ENCODE measurements around the gene SLC34A3. TPM values are rescaled to one million over a fixed set of nuclear protein-coding genes. Genes with fewer than 3 reads are reported as not detected.

Gene SLC34A3
- total RNA-seq, 1 donor from 2014 or later, result not detected

- Mint-ChIP-seq H3K27me3 (ENCODE audit: unreplicated experiment) (no peaks in the 10 kb centered on the region), H3K36me3 (ENCODE audit: unreplicated experiment) (no peaks in the 10 kb centered on the region), H3K4me1 (ENCODE audit: unreplicated experiment) (peaks cover 4% of the 10 kb centered on the region), H3K9me3 (ENCODE audit: unreplicated experiment) (no peaks in the 10 kb centered on the region), H3K27ac (ENCODE audit: unreplicated experiment) (no peak overlapping the region), H3K4me3 (ENCODE audit: unreplicated experiment) (no peak overlapping the region)
- TF ChIP-seq CTCF (IDR thresholded peaks at IDR 0.05), result no peak
- DNase-seq (ENCODE audit: extremely low spot score, unreplicated experiment), result no peak
These were observed 597 bp upstream of the SLC34A3 start for GRCh38 chr9:137229903-137230704.

- TF ChIP-seq CTCF (IDR thresholded peaks at IDR 0.05), result no peak
- Mint-ChIP-seq H3K27ac (ENCODE audit: unreplicated experiment) (no peak overlapping the region), H3K4me3 (ENCODE audit: unreplicated experiment) (no peak overlapping the region), H3K27me3 (ENCODE audit: unreplicated experiment) (no peaks in the 10 kb centered on the region), H3K36me3 (ENCODE audit: unreplicated experiment) (no peaks in the 10 kb centered on the region), H3K9me3 (ENCODE audit: unreplicated experiment) (no peaks in the 10 kb centered on the region), H3K4me1 (ENCODE audit: unreplicated experiment) (peaks cover 4% of the 10 kb centered on the region)
- DNase-seq (ENCODE audit: extremely low spot score, unreplicated experiment), result no peak
These were observed 805 bp downstream of the SLC34A3 start for GRCh38 chr9:137231372-137232039.

- H3K9me3 Mint-ChIP-seq (ENCODE audit: unreplicated experiment), result no peaks in the 10 kb centered on the region
- H3K36me3 Mint-ChIP-seq (ENCODE audit: unreplicated experiment), result no peaks in the 10 kb centered on the region
- H3K27me3 Mint-ChIP-seq (ENCODE audit: unreplicated experiment), result no peaks in the 10 kb centered on the region
- H3K27ac Mint-ChIP-seq (ENCODE audit: unreplicated experiment), result no peak overlapping the region
- no peak overlapping the region for H3K4me3 Mint-ChIP-seq (ENCODE audit: unreplicated experiment)
- peaks cover 4% of the 10 kb centered on the region for H3K4me1 Mint-ChIP-seq (ENCODE audit: unreplicated experiment)
- no peak for TF ChIP-seq CTCF (IDR thresholded peaks at IDR 0.05)
- no peak for DNase-seq (ENCODE audit: extremely low spot score, unreplicated experiment)
These were observed 1.4 kb downstream of the SLC34A3 start for GRCh38 chr9:137232101-137232500.

GRCh38 chr9:137232510-137232909, 1.8 kb downstream of the SLC34A3 start:
- H3K4me1 Mint-ChIP-seq (ENCODE audit: unreplicated experiment), result peaks cover 2% of the 10 kb centered on the region
- no peaks in the 10 kb centered on the region for H3K9me3 Mint-ChIP-seq (ENCODE audit: unreplicated experiment)
- no peak overlapping the region for H3K4me3 Mint-ChIP-seq (ENCODE audit: unreplicated experiment)
- TF ChIP-seq CTCF (IDR thresholded peaks at IDR 0.05), result no peak
- no peak for DNase-seq (ENCODE audit: extremely low spot score, unreplicated experiment)
- no peaks in the 10 kb centered on the region for H3K36me3 Mint-ChIP-seq (ENCODE audit: unreplicated experiment)
- H3K27me3 Mint-ChIP-seq (ENCODE audit: unreplicated experiment), result no peaks in the 10 kb centered on the region
- no peak overlapping the region for H3K27ac Mint-ChIP-seq (ENCODE audit: unreplicated experiment)

Data from osteocyte (in vitro differentiated cells).